Lung (tissue), 12 donors: ENCODE measurements around the gene THRA. TPM values are rescaled to one million over a fixed set of nuclear protein-coding genes. Genes with fewer than 3 reads are reported as not detected.

Experiments used
- ATAC-seq: fragments of 200-7000 bp; cut with Tn5 transposase; one replicate; pipeline ENCODE4 v1.9.1; 2020; ENCODE audit warnings: moderate number of reproducible peaks; ENCODE audit not compliant: insufficient read depth, low FRiP score
- DNase-seq, 3 donors: peaks; one replicate each; pipeline ENCODE4 v3.0.0-alpha.2; 2013 to 2017
- H3K27ac ChIP-seq, 2 donors: one replicate each; pipeline ENCODE4 v1.5.1; 2013; ENCODE audit warnings: mild to moderate bottlenecking in 2 of 2, moderate library complexity in 2 of 2, control low read depth in 1 of 2, inconsistent platforms in 1 of 2, low read depth in 1 of 2, low read length in 1 of 2
- H3K27me3 ChIP-seq, 3 donors: one replicate each; pipeline ENCODE4 v1.5.1; 2013; ENCODE audit warnings: low read length in 2 of 3; ENCODE audit not compliant: control insufficient read depth in 3 of 3, insufficient read depth in 3 of 3
- H3K36me3 ChIP-seq, 4 donors: one replicate each; pipeline ENCODE4 v1.5.1; 2013; ENCODE audit warnings: low read length in 4 of 4, mild to moderate bottlenecking in 1 of 4, moderate library complexity in 1 of 4; ENCODE audit not compliant: control insufficient read depth in 4 of 4, insufficient read depth in 4 of 4
- H3K4me1 ChIP-seq, 5 donors: one replicate each; pipeline ENCODE4 v1.5.1; 2013; ENCODE audit warnings: low read length in 5 of 5, mild to moderate bottlenecking in 2 of 5, moderate library complexity in 1 of 5; ENCODE audit not compliant: control insufficient read depth in 5 of 5, insufficient read depth in 5 of 5
- H3K4me3 ChIP-seq: one replicate; pipeline ENCODE4 v1.5.1; 2013; ENCODE audit warnings: mild to moderate bottlenecking, control low read depth, moderate library complexity
- H3K9ac ChIP-seq, 2 donors: one replicate each; pipeline ENCODE4 v1.5.1; 2013; ENCODE audit warnings: low read length in 2 of 2, control low read depth in 1 of 2; ENCODE audit not compliant: insufficient read depth in 1 of 2
- H3K9me3 ChIP-seq, 4 donors: one replicate each; pipeline ENCODE4 v1.5.1; 2013; ENCODE audit warnings: low read length in 3 of 4, mild to moderate bottlenecking in 1 of 4, moderate library complexity in 1 of 4; ENCODE audit not compliant: control insufficient read depth in 4 of 4, insufficient read depth in 3 of 4
- CTCF ChIP-seq: IDR thresholded peaks from 2 replicates; pipeline ENCODE4 v1.5.1; 2012; ENCODE audit warnings: mild to moderate bottlenecking; ENCODE audit errors: control extremely low read depth, extremely low read depth
- WGBS, 2 donors: extraction: QIAGEN DNeasy Blood & Tissue Kit; methylation state at CpG; one replicate each; pipeline ENCODE4 v1.1.7; 2013; 5-methylcytosine and 5-hydroxymethylcytosine counted together
- polyA plus RNA-seq, 2 donors: library from polyadenylated mRNA; stranded (reverse); fragments of 200-250 nt; gene quantifications; one replicate each; pipeline ENCODE4 v1.2.1, GENCODE V29; 2013
- total RNA-seq, 2 donors: library from RNA; depleted of rRNA in 1 of 2; stranded (reverse); fragments of >200 nt in 1 of 2; gene quantifications; one replicate each; pipeline ENCODE4 v1.2.1, GENCODE V29; 2014 to 2021
- donor health status: control.
- donor health status: control.
- donor health status: Bipolar disorder and iron deficiency.
- donor health status: healthy.
- donor health status: DM: yes; HTN: yes; CAD: no.

The THRA gene
- total and polyA plus RNA-seq, 4 donors: 28.5 to 55.9 (median 37.5) TPM

- no peaks in the 10 kb centered on the region for H3K9me3 ChIP-seq
- no peaks in the 10 kb centered on the region for H3K27me3 ChIP-seq
- no peak for TF ChIP-seq CTCF
- ATAC-seq: no peak
- DNase-seq: peak in 1 of 3 donors; percentile 63
- H3K4me1 ChIP-seq: peaks cover 38 to 87% (median 68%) of the 10 kb centered on the region in 5 donors
- peaks cover 0 to 16% (median 11%) of the 10 kb centered on the region in 4 donors for H3K36me3 ChIP-seq
- no peak overlapping the region for H3K4me3 ChIP-seq
- WGBS, 2 donors: 34 to 43% methylated on average over 10 to 16 of the region's 16 CpGs
- peak overlapping the region in 1 of 2 donors; percentile 60 for H3K9ac ChIP-seq
- H3K27ac ChIP-seq: peak overlapping the region; percentile 45 to 93
These were observed 8.7 kb downstream of the THRA start for GRCh38 chr17:40071313-40072039.

GRCh38 chr17:40072040-40072734, 9.4 kb downstream of the THRA start:
- peak overlapping the region in 1 of 2 donors; percentile 60 for H3K9ac ChIP-seq

GRCh38 chr17:40072735-40073346, 10.1 kb downstream of the THRA start:
- Histone ChIP-seq H3K4me3 (no peak overlapping the region), H3K9ac (no peak overlapping the region), H3K9me3 (no peaks in the 10 kb centered on the region), H3K27ac (peak overlapping the region; percentile 71 to 93), H3K36me3 (peaks cover 0 to 16% (median 14%) of the 10 kb centered on the region in 4 donors), H3K4me1 (peaks cover 38 to 77% (median 63%) of the 10 kb centered on the region in 5 donors), H3K27me3 (no peaks in the 10 kb centered on the region)
- DNase-seq: peak in 2 of 3 donors; percentile 57 to 72
- no peak for TF ChIP-seq CTCF
- no peak for ATAC-seq
- 47 to 67% methylated on average over 8 of the region's 8 CpGs for WGBS, 2 donors

More at GRCh38 chr17:40072040-40072734, 9.4 kb downstream of the THRA start:
- Histone ChIP-seq H3K27me3 (no peaks in the 10 kb centered on the region), H3K9me3 (no peaks in the 10 kb centered on the region), H3K4me3 (no peak overlapping the region), H3K36me3 (peaks cover 0 to 16% (median 13%) of the 10 kb centered on the region in 4 donors), H3K4me1 (peaks cover 38 to 83% (median 66%) of the 10 kb centered on the region in 5 donors), H3K27ac (peak overlapping the region; percentile 45 to 93)
- ATAC-seq (peak; percentile 36), DNase-seq (peak; percentile 66 to 88 (median 79))
- TF ChIP-seq CTCF: no peak
- WGBS, 2 donors: 23 to 26% methylated on average over 19 of the region's 19 CpGs
